PC-9 (cell line): ENCODE measurements around the gene NDUFS5. TPM values are rescaled to one million over a fixed set of nuclear protein-coding genes. Genes with fewer than 3 reads are reported as not detected.

Experiments used
- BruUV-seq: library from RNA; stranded (reverse); fragments of 400-500 nt; replicated peaks from 2 replicates; lab custom pipeline; 2021; lab: Mats Ljungman, UMichigan
- CTCF ChIA-PET: fragments of 300-600 bp; sonication (Branson Sonifier 250); formaldehyde crosslinking; loops from one replicate; lab custom pipeline; 2022; ENCODE audit warnings: antibody characterized with exemption; lab: Charles Lee
- POLR2A ChIA-PET: fragments of 300-600 bp; sonication (Branson Sonifier 250); formaldehyde crosslinking; loops from one replicate; lab custom pipeline; 2022; ENCODE audit warnings: antibody characterized with exemption; ENCODE audit not compliant: unreplicated experiment; lab: Charles Lee
- DNase-seq, 2 experiments: peaks; one replicate each; pipeline versions ENCODE4 v3.0.0 to v3.0.0-alpha.2; 2015 to 2022; ENCODE audit warnings: mixed read lengths in 1 of 2
- H2AFZ ChIP-seq: fragments of 200-600 bp; sonication (generic); 2 replicates; pipeline ENCODE4 v1.8.1; 2017; ENCODE audit warnings: antibody characterized with exemption
- H3F3A ChIP-seq: fragments of 200-600 bp; sonication (generic); 2 replicates; pipeline ENCODE4 v1.8.1; 2017; ENCODE audit warnings: antibody characterized with exemption, mild to moderate bottlenecking, low read depth; ENCODE audit not compliant: insufficient read depth
- H3K27ac ChIP-seq: fragments of 200-600 bp; sonication (generic); 2 replicates; pipeline ENCODE4 v1.6.1; 2016; ENCODE audit warnings: mixed run types
- H3K27me3 ChIP-seq: fragments of 200-600 bp; sonication (generic); 2 replicates; pipeline ENCODE4 v1.6.1; 2016; ENCODE audit warnings: low read depth, mixed run types; ENCODE audit not compliant: insufficient read depth
- H3K36me3 ChIP-seq: fragments of 200-600 bp; sonication (generic); 2 replicates; pipeline ENCODE4 v1.6.1; 2016; ENCODE audit warnings: low read depth, mixed run types
- H3K4me1 ChIP-seq: fragments of 200-600 bp; sonication (generic); replicated peaks from 2 replicates; pipeline ENCODE4 v1.6.1; 2016; ENCODE audit warnings: mixed run types; ENCODE audit not compliant: insufficient read depth
- H3K4me2 ChIP-seq: fragments of 200-600 bp; sonication (generic); 2 replicates; pipeline ENCODE4 v1.6.1; 2017; ENCODE audit warnings: mixed run types
- H3K4me3 ChIP-seq: fragments of 200-600 bp; sonication (generic); 2 replicates; pipeline ENCODE4 v1.6.1; 2016; ENCODE audit warnings: mixed run types
- H3K79me2 ChIP-seq: fragments of 200-600 bp; sonication (generic); 2 replicates; pipeline ENCODE4 v1.6.1; 2017; ENCODE audit warnings: low read depth, mixed run types
- H3K9me2 ChIP-seq: fragments of 200-600 bp; sonication (generic); 2 replicates; pipeline ENCODE4 v1.8.1; 2017; ENCODE audit warnings: mild to moderate bottlenecking; ENCODE audit not compliant: insufficient read depth
- H3K9me3 ChIP-seq: fragments of 200-600 bp; sonication (generic); 2 replicates; pipeline ENCODE4 v1.8.1; 2016; ENCODE audit warnings: low read depth; ENCODE audit not compliant: insufficient read depth
- H4K20me1 ChIP-seq: fragments of 200-600 bp; sonication (generic); 2 replicates; pipeline ENCODE4 v1.8.1; 2017; ENCODE audit not compliant: insufficient read depth
- CTCF ChIP-seq: fragments of 200-600 bp; sonication (generic); conservative IDR thresholded peaks from 2 replicates; pipeline ENCODE4 v1.6.1; 2017; ENCODE audit warnings: mixed run types, antibody characterized with exemption, mild to moderate bottlenecking, moderate library complexity
- EZH2 ChIP-seq: fragments of 200-600 bp; sonication (generic); IDR thresholded peaks from 2 replicates; pipeline ENCODE4 v1.8.0; 2017; ENCODE audit warnings: antibody characterized with exemption, low read depth
- intact Hi-C: fragments of 100-400 bp; cut with micrococcal nuclease; formaldehyde crosslinking; loops from one replicate; pipeline ENCODE4 v1.10.0; 2022; ENCODE audit not compliant: unreplicated experiment
- total RNA-seq: library from RNA; stranded (reverse); gene quantifications from 2 replicates; pipeline ENCODE4 v1.2.3, GENCODE V29; 2021

The NDUFS5 gene
- total RNA-seq, 1 experiment from 2014 or later: 498 TPM

GRCh38 chr1:38989979-38990378 is 36.2 kb upstream of the NDUFS5 start:
- CTCF ChIA-PET: interaction anchor here (0.6 to 0.9 kb wide), 2 partner anchors 30 to 31 kb away, joined by 3 read pairs; no protein-coding TSS in a partner anchor
- no peak for TF ChIP-seq CTCF
- no peak for TF ChIP-seq EZH2
- Histone ChIP-seq H4K20me1 (peaks cover 30% of the 10 kb centered on the region), H3K27me3 (no peaks in the 10 kb centered on the region), H3K79me2 (peaks cover 38% of the 10 kb centered on the region), H3F3A (peaks cover 38% of the 10 kb centered on the region), H3K4me2 (peak overlapping the region; percentile 89), H2AFZ (no peak overlapping the region), H3K36me3 (0 out of 2 replicates have a peak, but pooled peaks cover 4% of the 10 kb centered on the region), H3K9me2 (no peaks in the 10 kb centered on the region), H3K9me3 (no peaks in the 10 kb centered on the region), H3K4me3 (peak overlapping the region; percentile 69; the same call in 1 of the 2 replicates), H3K4me1 (peaks cover 47% of the 10 kb centered on the region), H3K27ac (peak overlapping the region; percentile 33; the same call in 1 of the 2 replicates)
- POLR2A ChIA-PET: interaction anchor here (0.6 to 0.9 kb wide), 3 partner anchors 36 to 852 kb away, joined by 4 to 8 read pairs (median 5); partner anchors contain the start of gene NDUFS5
- BruUV-seq: no TSS peak
- intact Hi-C loops: loop anchor here (1.0 to 5.0 kb wide), 2 partner anchors 37 to 49 kb away; partner anchors contain the start of genes NDUFS5 and RHBDL2
- DNase-seq: no peak

- ChIA-PET CTCF (interaction anchor here (0.9 kb wide), 1 partner anchor 30 kb away, joined by 3 read pairs; no protein-coding TSS in a partner anchor), POLR2A (interaction anchor here (0.6 to 0.9 kb wide), 2 partner anchors 35 to 852 kb away, joined by 4 to 8 read pairs; partner anchors contain the start of gene NDUFS5)
- intact Hi-C loops: loop anchor here (1.0 to 5.0 kb wide), 2 partner anchors 37 to 49 kb away; partner anchors contain the start of genes NDUFS5 and RHBDL2
- H3K79me2 ChIP-seq: peaks cover 42% of the 10 kb centered on the region
- peak overlapping the region; percentile 87 for H2AFZ ChIP-seq
- no peak for DNase-seq
- H3K4me2 ChIP-seq: peak overlapping the region; percentile 89
- H3K9me3 ChIP-seq: no peaks in the 10 kb centered on the region
- H4K20me1 ChIP-seq: peaks cover 34% of the 10 kb centered on the region
- TF ChIP-seq EZH2: no peak
- no peak for TF ChIP-seq CTCF
- no peaks in the 10 kb centered on the region for H3K27me3 ChIP-seq
- no peaks in the 10 kb centered on the region for H3K9me2 ChIP-seq
- peaks cover 41% of the 10 kb centered on the region for H3F3A ChIP-seq
- TSS peak; percentile 60 for BruUV-seq
- H3K36me3 ChIP-seq: 0 out of 2 replicates have a peak, but pooled peaks cover 4% of the 10 kb centered on the region
- peak overlapping the region; percentile 33; the same call in 1 of the 2 replicates for H3K27ac ChIP-seq
- H3K4me3 ChIP-seq: peak overlapping the region; percentile 69
- H3K4me1 ChIP-seq: peaks cover 43% of the 10 kb centered on the region
Observed at GRCh38 chr1:38990386-38990737, 35.8 kb upstream of the NDUFS5 start.

GRCh38 chr1:38990738-38991637 is 35.2 kb upstream of the NDUFS5 start, which contains the start of gene AKIRIN1:
Gene AKIRIN1, plus strand, starts transcription at chr1:38991276. Its CDS starts 105 bp downstream, at chr1:38991381.
- Histone ChIP-seq H3K36me3 (0 out of 2 replicates have a peak, but pooled peaks cover 4% of the 10 kb centered on the region), H3K79me2 (peaks cover 48% of the 10 kb centered on the region), H3K9me3 (no peaks in the 10 kb centered on the region), H3K9me2 (no peaks in the 10 kb centered on the region), H3K4me1 (peaks cover 37% of the 10 kb centered on the region), H2AFZ (peak within 1 kb of the TSS; percentile 87), H3K27ac (peak within 1 kb of the TSS; percentile 33; the same call in 1 of the 2 replicates), H3K27me3 (no peaks in the 10 kb centered on the region), H3K4me2 (peak within 1 kb of the TSS; percentile 90), H4K20me1 (peaks cover 40% of the 10 kb centered on the region), H3F3A (peaks cover 34% of the 10 kb centered on the region), H3K4me3 (peak within 1 kb of the TSS; percentile 90)
- ChIA-PET CTCF (interaction anchor here (0.9 kb wide), 1 partner anchor 31 kb away, joined by 3 read pairs; no protein-coding TSS in a partner anchor), POLR2A (interaction anchor here (0.9 kb wide), 1 partner anchor 35 kb away, joined by 8 read pairs; the partner anchor contains the start of gene NDUFS5)
- DNase-seq: peak; percentile 86 to 100
- intact Hi-C loops: loop anchor here (1.0 to 5.0 kb wide), 5 partner anchors 32 to 132 kb away; partner anchors contain the start of genes MYCBP, NDUFS5, RHBDL2 and RRAGC
- BruUV-seq: no TSS peak
- TF ChIP-seq EZH2 (no peak), CTCF (0 out of 2 replicates have a peak, but pooled peaks have one; percentile 21)
